Panc1 (cell line): Measurements from ENCODE around the gene AKAP1. TPM values are rescaled to one million over a fixed set of nuclear protein-coding genes. Genes with fewer than 3 reads are reported as not detected.

Source experiments
- ATAC-seq: fragments of 200-7000 bp; cut with Tn5 transposase; 2 replicates; pipeline ENCODE4 v1.9.1; 2020; ENCODE audit warnings: mild to moderate bottlenecking, moderate library complexity
- BruUV-seq: library from RNA; stranded (reverse); fragments of 400-500 nt; replicated peaks from 2 replicates; lab custom pipeline; 2021; lab: Mats Ljungman, UMichigan
- CTCF ChIA-PET: fragments of 300-600 bp; sonication (Branson Sonifier 250); formaldehyde crosslinking; loops from one replicate; lab custom pipeline; 2022; ENCODE audit warnings: antibody characterized with exemption; lab: Charles Lee
- POLR2A ChIA-PET: fragments of 300-600 bp; sonication (Branson Sonifier 250); formaldehyde crosslinking; loops from one replicate; lab custom pipeline; 2022; ENCODE audit warnings: antibody characterized with exemption; lab: Charles Lee
- DNase-seq: peaks from one replicate; pipeline ENCODE4 v3.0.0-alpha.2; 2010; ENCODE audit warnings: low read depth, low spot score
- H3K27ac ChIP-seq: 2 replicates; pipeline ENCODE4 v1.5.1; 2011; ENCODE audit warnings: mild to moderate bottlenecking, low read length, inconsistent platforms
- H3K27me3 ChIP-seq: fragments of 200-500 bp; sonication (Bioruptor generic); 2 replicates; pipeline ENCODE4 v1.6.0; 2014; ENCODE audit warnings: low read length, inconsistent platforms; ENCODE audit not compliant: control insufficient read depth, insufficient read depth
- H3K36me3 ChIP-seq: fragments of 200-500 bp; sonication (Bioruptor generic); 2 replicates; pipeline ENCODE4 v1.5.1; 2014; ENCODE audit warnings: inconsistent platforms, mild to moderate bottlenecking, low read length, moderate library complexity; ENCODE audit not compliant: control insufficient read depth, insufficient read depth
- H3K4me1 ChIP-seq: 2 replicates; pipeline ENCODE4 v1.5.1; 2011; ENCODE audit warnings: inconsistent platforms, mild to moderate bottlenecking, low read length, moderate library complexity; ENCODE audit not compliant: control insufficient read depth, insufficient read depth
- H3K4me3 ChIP-seq, 2 experiments: 2 replicates each; pipeline ENCODE4 v1.5.1; 2011 to 2012; ENCODE audit warnings: low read depth in 2 of 2, low read length in 2 of 2, mild to moderate bottlenecking in 2 of 2, inconsistent platforms in 1 of 2, moderate library complexity in 1 of 2
- H3K9me3 ChIP-seq: fragments of 200-500 bp; sonication (Bioruptor generic); 2 replicates; pipeline ENCODE4 v1.5.1; 2014; ENCODE audit warnings: low read depth, mild to moderate bottlenecking, inconsistent platforms, low read length, moderate library complexity; ENCODE audit not compliant: control insufficient read depth, insufficient read depth
- POLR2AphosphoS5 ChIP-seq: IDR thresholded peaks from 2 replicates; pipeline ENCODE4 v1.6.1; 2012; ENCODE audit warnings: mild to moderate bottlenecking, low read depth, low read length, moderate library complexity
- SIN3A ChIP-seq: IDR thresholded peaks from 2 replicates; pipeline ENCODE4 v1.6.1; 2012; ENCODE audit warnings: low read depth, mild to moderate bottlenecking, low read length, moderate library complexity, borderline replicate concordance; ENCODE audit not compliant: insufficient read depth
- TCF7L2 ChIP-seq: IDR thresholded peaks from 2 replicates; pipeline ENCODE4 v1.6.1; 2011; ENCODE audit warnings: mild to moderate bottlenecking, low read depth, low read length, inconsistent platforms
- in situ Hi-C: cut with HindIII; loops from 2 replicates; pipeline ENCODE4 v1.10.0; 2016; ENCODE audit warnings: low sequenced_read_pairs, low pct_unique_long_range_greater_than_20kb
- intact Hi-C: fragments of 100-400 bp; cut with micrococcal nuclease; formaldehyde crosslinking; loops from one replicate; pipeline ENCODE4 v1.10.0; 2022; ENCODE audit not compliant: unreplicated experiment
- total RNA-seq: library from RNA; stranded (reverse); gene quantifications from one replicate; pipeline ENCODE4 v1.2.1, GENCODE V29; 2021; ENCODE audit not compliant: unreplicated experiment
- TF ChIP-seq, protein P1 (sequence below): fragments of 450-650 bp; IDR thresholded peaks from 2 replicates; pipeline ENCODE4 v1.5.1; 2017; ENCODE audit warnings: mild to moderate bottlenecking
- TF ChIP-seq, protein P2 (sequence below), 2 experiments: IDR thresholded peaks; 2 replicates each; pipeline ENCODE4 v1.6.1; 2011 to 2012; ENCODE audit warnings: low read depth in 2 of 2, control low read depth in 1 of 2, low read length in 1 of 2, mild to moderate bottlenecking in 1 of 2, moderate library complexity in 1 of 2; ENCODE audit not compliant: insufficient read depth in 1 of 2

Gene AKAP1
- total RNA-seq, 1 experiment from 2014 or later = 52.7 TPM

DNA sequence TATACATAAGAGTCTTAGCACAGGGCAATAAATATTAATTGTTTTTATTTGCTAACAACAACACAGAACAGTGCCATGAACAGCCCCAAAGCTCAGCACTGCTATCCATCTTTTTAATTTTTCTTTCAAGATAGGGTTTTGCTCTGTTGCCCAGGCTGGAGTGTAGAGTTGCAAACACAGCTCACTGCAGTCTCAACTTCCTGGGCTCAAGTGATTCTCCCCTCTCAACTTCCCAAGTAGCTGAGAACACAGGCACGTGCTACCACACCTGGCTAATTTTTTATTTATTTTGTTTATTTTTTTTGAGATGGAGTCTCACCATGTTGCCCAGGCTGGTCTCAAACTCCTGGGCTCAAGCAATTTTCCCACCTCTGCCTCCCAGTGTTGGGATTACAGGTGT lies 47.6 kb upstream of the AKAP1 start:
- TF ChIP-seq, protein P1, sequence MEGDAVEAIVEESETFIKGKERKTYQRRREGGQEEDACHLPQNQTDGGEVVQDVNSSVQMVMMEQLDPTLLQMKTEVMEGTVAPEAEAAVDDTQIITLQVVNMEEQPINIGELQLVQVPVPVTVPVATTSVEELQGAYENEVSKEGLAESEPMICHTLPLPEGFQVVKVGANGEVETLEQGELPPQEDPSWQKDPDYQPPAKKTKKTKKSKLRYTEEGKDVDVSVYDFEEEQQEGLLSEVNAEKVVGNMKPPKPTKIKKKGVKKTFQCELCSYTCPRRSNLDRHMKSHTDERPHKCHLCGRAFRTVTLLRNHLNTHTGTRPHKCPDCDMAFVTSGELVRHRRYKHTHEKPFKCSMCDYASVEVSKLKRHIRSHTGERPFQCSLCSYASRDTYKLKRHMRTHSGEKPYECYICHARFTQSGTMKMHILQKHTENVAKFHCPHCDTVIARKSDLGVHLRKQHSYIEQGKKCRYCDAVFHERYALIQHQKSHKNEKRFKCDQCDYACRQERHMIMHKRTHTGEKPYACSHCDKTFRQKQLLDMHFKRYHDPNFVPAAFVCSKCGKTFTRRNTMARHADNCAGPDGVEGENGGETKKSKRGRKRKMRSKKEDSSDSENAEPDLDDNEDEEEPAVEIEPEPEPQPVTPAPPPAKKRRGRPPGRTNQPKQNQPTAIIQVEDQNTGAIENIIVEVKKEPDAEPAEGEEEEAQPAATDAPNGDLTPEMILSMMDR = no peak
- no peak for TF ChIP-seq TCF7L2
- TF ChIP-seq, protein P2, sequence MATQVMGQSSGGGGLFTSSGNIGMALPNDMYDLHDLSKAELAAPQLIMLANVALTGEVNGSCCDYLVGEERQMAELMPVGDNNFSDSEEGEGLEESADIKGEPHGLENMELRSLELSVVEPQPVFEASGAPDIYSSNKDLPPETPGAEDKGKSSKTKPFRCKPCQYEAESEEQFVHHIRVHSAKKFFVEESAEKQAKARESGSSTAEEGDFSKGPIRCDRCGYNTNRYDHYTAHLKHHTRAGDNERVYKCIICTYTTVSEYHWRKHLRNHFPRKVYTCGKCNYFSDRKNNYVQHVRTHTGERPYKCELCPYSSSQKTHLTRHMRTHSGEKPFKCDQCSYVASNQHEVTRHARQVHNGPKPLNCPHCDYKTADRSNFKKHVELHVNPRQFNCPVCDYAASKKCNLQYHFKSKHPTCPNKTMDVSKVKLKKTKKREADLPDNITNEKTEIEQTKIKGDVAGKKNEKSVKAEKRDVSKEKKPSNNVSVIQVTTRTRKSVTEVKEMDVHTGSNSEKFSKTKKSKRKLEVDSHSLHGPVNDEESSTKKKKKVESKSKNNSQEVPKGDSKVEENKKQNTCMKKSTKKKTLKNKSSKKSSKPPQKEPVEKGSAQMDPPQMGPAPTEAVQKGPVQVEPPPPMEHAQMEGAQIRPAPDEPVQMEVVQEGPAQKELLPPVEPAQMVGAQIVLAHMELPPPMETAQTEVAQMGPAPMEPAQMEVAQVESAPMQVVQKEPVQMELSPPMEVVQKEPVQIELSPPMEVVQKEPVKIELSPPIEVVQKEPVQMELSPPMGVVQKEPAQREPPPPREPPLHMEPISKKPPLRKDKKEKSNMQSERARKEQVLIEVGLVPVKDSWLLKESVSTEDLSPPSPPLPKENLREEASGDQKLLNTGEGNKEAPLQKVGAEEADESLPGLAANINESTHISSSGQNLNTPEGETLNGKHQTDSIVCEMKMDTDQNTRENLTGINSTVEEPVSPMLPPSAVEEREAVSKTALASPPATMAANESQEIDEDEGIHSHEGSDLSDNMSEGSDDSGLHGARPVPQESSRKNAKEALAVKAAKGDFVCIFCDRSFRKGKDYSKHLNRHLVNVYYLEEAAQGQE (IDR thresholded peaks at IDR 0.05; ENCODE audit: insufficient read depth in 1 of 2, low read depth in 2 of 2, low read length in 1 of 2) = no peak
- no peak for TF ChIP-seq SIN3A
- no peak for TF ChIP-seq POLR2AphosphoS5
- Histone ChIP-seq H3K36me3 (no peaks in the 10 kb centered on the region), H3K27ac (no peak overlapping the region), H3K4me1 (no peaks in the 10 kb centered on the region), H3K9me3 (no peaks in the 10 kb centered on the region), H3K27me3 (no peaks in the 10 kb centered on the region; the same call in none of the 2 replicates), H3K4me3 (no peak overlapping the region)
- ATAC-seq (no peak), DNase-seq (no peak)
- ChIA-PET POLR2A (no interaction called here), CTCF (no interaction called here)
- in situ Hi-C loops = no loop called here
- intact Hi-C loops = no loop called here
- BruUV-seq = no TSS peak

DNA sequence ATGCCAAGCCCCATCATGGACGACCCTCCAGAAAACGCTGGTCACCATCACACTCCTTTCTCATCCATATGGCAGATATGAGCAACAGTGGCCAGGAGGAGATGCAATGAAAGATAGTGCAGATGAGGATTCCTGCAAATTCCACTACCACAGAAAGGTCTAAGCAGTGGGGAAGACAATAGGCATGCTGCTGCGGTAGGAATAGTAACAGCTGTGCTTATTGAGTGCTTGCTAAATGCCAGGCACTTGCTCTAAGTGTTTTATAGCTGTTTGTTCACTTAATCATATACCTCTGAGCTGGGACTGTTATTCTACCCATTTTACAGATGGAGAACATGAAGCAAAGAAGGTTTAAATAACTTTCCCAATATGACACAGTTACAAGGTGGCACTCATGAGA lies 46.6 kb upstream of the AKAP1 start:
- no TSS peak for BruUV-seq
- POLR2A ChIA-PET = no interaction called here
- intact Hi-C loops (no loop called here), in situ Hi-C loops (no loop called here)
- TF ChIP-seq TCF7L2 = no peak
- no peak for TF ChIP-seq SIN3A
- TF ChIP-seq, protein P1 = no peak
- TF ChIP-seq, protein P2 (IDR thresholded peaks at IDR 0.05; ENCODE audit: insufficient read depth in 1 of 2, low read depth in 2 of 2, low read length in 1 of 2) = no peak
- no peak for TF ChIP-seq POLR2AphosphoS5
- Histone ChIP-seq H3K9me3 (no peaks in the 10 kb centered on the region), H3K4me3 (no peak overlapping the region), H3K4me1 (no peaks in the 10 kb centered on the region), H3K27ac (no peak overlapping the region), H3K27me3 (no peaks in the 10 kb centered on the region; the same call in none of the 2 replicates), H3K36me3 (no peaks in the 10 kb centered on the region)
- CTCF ChIA-PET = no interaction called here
- DNase-seq (no peak), ATAC-seq (no peak)
